ENCODE measurements around the gene SH2B2.
"Not testable (repeated sequence)": the region's sequence is repeated elsewhere in the genome, so short reads cannot be mapped to it uniquely, and the experiment has no call there.

SH2B2 gene

DNA sequence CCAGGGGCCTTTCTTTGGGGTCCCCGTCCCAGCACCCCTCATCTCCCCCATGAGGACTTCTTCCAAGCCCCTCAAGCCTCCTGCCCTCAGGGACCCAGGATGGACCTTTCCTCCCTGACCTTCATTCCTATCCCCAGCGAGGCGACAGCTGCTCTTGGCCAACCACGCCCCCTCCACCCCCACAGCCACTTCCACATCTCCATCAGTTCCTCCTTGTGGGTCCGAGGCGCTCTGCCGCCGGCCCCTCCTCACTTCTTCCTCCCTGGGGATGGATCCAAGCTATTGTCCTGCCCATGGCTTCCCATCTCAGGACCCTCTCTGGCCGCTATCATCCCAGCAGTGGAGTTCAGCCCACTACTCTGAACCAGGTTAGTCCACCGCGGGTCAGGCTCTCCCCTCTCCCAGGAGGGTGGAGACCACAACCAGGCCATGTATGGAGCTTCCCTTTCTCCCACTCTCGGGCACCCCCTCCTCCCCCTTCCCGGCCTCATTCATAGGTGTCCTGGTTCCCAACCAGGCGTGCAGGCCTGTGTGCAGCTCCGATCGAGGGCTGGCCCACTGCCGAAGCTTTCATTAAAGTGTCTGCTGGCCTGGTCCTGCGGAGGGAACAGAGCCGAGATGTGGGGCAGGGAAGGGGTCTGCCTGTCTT lies 1.7 kb upstream of the SH2B2 start:
- no peak for DNase-seq (ENCODE audit: low read depth in 2 of 2, low spot score in 1 of 2)

DNA sequence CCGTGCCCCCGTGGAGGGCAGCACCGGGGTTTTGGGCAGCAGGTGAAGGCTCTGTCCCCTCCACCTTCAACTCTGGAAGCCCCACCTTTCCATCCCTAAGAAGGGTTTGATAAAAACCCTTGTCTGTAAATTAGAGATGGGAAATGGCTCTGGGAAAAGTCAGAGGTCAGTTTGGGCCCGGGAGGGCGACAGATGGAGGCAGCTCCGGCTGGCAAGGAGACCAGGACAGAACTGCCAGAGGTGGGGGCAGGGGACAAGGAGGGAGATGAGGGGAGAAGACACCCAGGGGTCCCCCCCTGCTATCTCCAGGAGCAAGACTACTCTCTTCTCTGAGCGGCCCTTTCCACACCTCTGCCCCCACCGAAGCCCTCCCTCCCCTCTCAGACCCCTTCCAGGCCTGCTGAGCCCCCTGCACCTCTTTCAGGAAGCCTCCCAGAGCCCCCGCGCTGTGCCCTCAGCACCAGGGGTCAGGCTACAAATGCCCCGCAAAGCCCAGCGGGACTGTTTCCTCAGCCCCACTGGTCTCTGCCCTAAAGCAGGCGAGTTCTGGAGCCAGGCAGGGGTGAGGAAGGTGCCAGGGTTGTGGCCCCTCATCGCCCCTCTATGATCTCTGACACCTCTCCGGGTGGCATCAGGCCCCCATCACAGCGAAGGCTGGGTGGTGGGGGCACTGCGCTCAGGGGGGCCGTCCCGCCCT lies 980 bp upstream of the SH2B2 start:
- DNase-seq (ENCODE audit: low read depth in 2 of 2, low spot score in 1 of 2), result no peak

DNA sequence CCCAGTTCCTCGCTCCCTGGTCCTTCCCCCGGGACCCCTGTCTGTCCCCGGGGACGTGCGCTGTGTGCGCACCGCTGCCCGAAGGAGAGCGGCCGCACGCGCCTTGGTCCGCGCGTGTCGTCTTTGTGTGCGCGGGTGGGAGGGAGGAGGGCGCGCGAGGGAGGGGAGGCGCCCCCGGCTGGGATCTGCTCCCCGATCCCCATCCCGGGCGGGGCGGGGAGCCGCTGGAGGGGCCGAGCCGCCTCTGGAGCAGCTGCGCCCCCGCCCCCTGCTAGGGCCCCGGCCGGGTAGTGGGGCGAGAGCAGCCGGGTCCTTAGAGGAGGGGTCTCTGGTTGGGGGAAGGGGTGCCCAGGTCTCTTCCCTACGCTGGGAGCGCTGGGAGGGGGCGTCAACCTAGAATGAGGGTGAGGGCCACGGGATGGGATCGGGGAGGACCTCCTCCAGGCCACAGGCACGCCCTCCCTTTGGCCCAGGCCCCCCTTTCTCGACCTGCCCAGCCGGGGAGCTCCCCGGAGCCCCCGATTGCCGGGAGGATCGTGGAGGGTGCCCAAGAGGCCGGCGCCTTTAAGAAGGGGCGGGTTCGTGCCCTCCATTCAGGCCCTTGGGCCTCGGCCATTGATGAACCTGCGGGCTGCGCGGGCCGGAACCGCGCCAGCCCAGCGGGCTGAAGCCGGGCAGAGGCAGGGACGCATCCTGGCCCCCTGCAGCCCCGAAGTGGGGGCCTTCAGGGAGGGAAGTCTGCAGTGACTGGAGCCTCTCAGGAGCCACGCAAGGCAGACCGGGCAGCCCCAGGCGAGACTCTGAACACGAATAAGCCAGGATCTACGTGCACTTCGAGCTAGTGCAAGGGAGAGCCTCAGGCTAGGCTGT lies 678 bp downstream of the SH2B2 start:
- no peak for DNase-seq (ENCODE audit: low read depth in 2 of 2, low spot score in 1 of 2)

GRCh38 chr7:102287981-102288278 lies 1.3 kb downstream of the SH2B2 start:
- DNase-seq (ENCODE audit: low read depth in 2 of 2, low spot score in 1 of 2), result no peak

- DNase-seq (ENCODE audit: low read depth in 2 of 2, low spot score in 1 of 2), result no peak
Observed at GRCh38 chr7:102288285-102288930, 1.7 kb downstream of the SH2B2 start.

- no peak for DNase-seq (ENCODE audit: low read depth in 2 of 2, low spot score in 1 of 2)
Observed at GRCh38 chr7:102289057-102289456, 2.4 kb downstream of the SH2B2 start.

GRCh38 chr7:102291056-102291915 lies 4.6 kb downstream of the SH2B2 start:
- DNase-seq (ENCODE audit: low read depth in 2 of 2, low spot score in 1 of 2), result no peak

- DNase-seq (ENCODE audit: low read depth in 2 of 2, low spot score in 1 of 2), result no peak
Observed at GRCh38 chr7:102291916-102292267, 5.2 kb downstream of the SH2B2 start.

- no peak for DNase-seq (ENCODE audit: low read depth in 2 of 2, low spot score in 1 of 2)
Observed at GRCh38 chr7:102292813-102293798, 6.4 kb downstream of the SH2B2 start.

GRCh38 chr7:102294589-102294988 lies 7.9 kb downstream of the SH2B2 start:
- DNase-seq (ENCODE audit: low read depth in 2 of 2, low spot score in 1 of 2), result no peak

DNA sequence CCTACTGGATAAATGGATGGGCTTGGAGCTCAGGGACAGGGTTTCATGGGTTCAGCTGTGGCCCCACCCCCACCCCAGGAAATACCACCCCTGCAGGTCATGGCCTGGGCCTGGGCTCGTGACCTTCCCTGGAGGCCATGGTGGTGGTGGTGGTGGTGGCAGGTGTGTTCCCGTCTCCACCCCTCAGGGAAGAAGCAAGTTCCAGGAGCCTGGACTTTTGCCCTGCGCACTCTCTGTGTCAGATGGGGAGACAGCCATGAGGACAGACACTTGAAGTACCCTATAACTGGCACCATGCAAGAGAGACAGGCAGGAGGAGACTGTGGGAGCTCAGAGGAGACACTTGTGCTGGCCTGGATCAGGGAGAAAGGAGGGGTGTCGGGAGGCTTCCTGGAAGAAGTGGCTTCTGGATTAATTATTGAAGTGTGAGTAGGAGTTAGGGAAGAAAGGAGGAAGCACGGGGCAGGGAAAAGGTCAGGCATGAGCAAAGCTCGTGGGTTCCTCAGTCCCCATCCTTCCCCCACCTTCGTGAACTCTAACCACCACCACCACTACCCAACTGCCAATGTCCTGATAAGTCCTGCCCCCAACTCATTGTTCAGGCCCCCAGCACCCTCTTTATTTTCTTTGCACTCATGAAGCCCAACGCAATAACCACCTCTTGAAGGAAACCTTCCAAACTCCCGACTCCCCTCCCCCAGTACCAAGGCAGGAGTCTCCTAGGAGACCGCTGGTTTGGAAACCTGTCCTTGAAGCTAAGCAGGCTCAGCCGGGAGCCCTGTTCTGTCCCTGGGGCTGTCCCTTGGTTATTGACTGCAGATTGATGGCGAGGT lies 8.9 kb downstream of the SH2B2 start:
- no peak for DNase-seq (ENCODE audit: low read depth in 2 of 2, low spot score in 1 of 2)

DNA sequence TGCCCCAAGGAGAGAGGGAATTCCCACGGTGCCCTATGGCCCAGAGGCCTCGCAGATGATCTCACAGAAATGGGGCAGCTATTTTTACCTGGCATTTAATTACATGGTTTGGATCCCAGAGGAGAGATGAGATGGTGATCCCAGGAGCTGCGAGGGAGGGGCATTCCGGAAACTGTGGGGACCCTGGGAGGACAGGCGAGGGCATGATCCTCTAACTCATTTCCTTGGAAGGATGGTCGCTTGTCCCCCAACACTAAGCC lies 9.4 kb downstream of the SH2B2 start:
- DNase-seq (ENCODE audit: low read depth in 2 of 2, low spot score in 1 of 2), result no peak

- DNase-seq (ENCODE audit: low read depth in 2 of 2, low spot score in 1 of 2), result no peak
Observed at GRCh38 chr7:102296514-102296913, 9.8 kb downstream of the SH2B2 start.

DNA sequence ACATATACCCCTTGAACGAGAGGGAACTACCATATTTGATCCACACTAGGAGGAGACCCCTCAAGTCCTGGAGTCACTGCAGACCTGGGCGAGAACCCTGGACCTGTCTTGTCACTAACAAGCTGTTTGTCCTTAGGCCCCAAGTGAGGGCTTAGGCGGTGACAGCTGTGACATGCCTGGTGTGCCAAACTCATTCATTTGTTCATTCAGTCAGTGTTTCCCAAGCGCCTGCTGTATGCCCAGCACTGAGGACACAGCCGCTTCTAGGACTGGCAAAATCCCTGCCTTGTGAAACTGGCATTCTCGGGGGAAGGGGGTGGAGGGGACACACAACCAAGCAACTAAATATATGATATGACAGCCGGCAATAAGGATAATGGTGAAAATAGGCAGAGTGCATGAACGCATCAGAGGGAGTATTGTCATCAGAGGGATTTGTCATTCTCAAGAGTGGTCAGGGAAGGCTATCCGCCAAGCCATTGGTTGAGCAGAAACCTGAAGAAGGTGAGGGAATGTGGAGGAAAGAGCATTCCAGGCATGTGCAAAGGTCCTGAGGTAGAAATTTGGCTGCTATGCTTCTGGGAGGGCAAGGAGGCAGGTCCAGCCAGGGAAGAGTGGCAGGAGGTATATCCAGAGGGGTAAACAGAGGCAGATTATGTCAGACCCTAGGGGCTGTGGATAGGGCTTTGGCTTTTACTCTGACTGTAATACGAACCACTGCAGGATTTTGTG lies 11.0 kb downstream of the SH2B2 start:
- DNase-seq (ENCODE audit: low read depth in 2 of 2, low spot score in 1 of 2), result no peak

GRCh38 chr7:102300643-102301221 lies 14.1 kb downstream of the SH2B2 start:
- no peak for DNase-seq (ENCODE audit: low read depth in 2 of 2, low spot score in 1 of 2)

GRCh38 chr7:102301367-102301766 lies 14.7 kb downstream of the SH2B2 start:
- not testable (repeated sequence) for DNase-seq (ENCODE audit: low read depth in 2 of 2, low spot score in 1 of 2)

DNA sequence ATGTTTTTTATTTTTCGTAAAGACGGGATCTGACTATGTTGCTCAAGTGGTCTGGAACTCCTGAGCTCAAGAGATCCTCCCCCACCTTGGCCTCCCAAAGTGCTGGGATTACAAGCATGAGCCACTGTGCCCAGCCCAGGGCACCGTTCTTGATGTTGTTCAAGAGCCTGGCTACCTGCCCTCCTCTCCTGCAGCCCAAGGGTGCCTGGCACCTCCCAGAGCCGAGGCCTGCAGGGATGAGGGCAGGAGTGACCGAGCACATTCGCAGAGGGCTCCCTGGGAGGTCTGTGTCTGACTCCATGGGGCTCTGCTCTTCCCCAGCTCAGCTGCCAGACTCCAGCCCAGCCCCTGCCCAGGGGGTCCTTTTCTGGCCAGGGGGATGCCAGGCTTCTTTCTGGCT lies 15.4 kb downstream of the SH2B2 start:
- DNase-seq (ENCODE audit: low read depth in 2 of 2, low spot score in 1 of 2), result no peak

Data from stimulated activated CD8-positive, alpha-beta memory T cell treated with anti-CD3 and anti-CD28 coated beads, Interleukin-4, amount 100 ng/mL, for 1 hour (primary cell).